Erythroblast (primary cell): Measurements from ENCODE around the gene LPIN3.

Source experiments
- GATA1 ChIP-seq: IDR thresholded peaks from 2 replicates; pipeline ENCODE4 v1.6.1; 2011; ENCODE audit warnings: low read depth, mild to moderate bottlenecking, control low read depth, low read length, moderate library complexity
- POLR2A ChIP-seq: IDR thresholded peaks from 2 replicates; pipeline ENCODE4 v1.6.1; 2011; ENCODE audit warnings: mild to moderate bottlenecking, low read length

GRCh38 chr20:41304002-41304401 lies 36.6 kb upstream of the LPIN3 start:
- TF ChIP-seq POLR2A (no peak), GATA1 (no peak)
